Measurements from ENCODE around the gene ATAD3C.
"Not testable (repeated sequence)": the region's sequence is repeated elsewhere in the genome, so short reads cannot be mapped to it uniquely, and the experiment has no call there.

ATAD3C gene

GRCh38 chr1:1470626-1471388 is 21.3 kb downstream of the ATAD3C start:
- no peak for DNase-seq (ENCODE audit: low read depth in 2 of 2, low spot score in 1 of 2)

GRCh38 chr1:1471389-1472052 is 22.0 kb downstream of the ATAD3C start, which contains the start of gene ATAD3B:
TSS of gene ATAD3B (plus strand) at chr1:1471765. CDS start at chr1:1471885, 120 bp downstream.
- peak; percentile 84 to 87 for DNase-seq (ENCODE audit: low read depth in 2 of 2, low spot score in 1 of 2)

- DNase-seq (ENCODE audit: low read depth in 2 of 2, low spot score in 1 of 2), result not testable (repeated sequence)
Observed at GRCh38 chr1:1472053-1472876, 22.8 kb downstream of the ATAD3C start.

- not testable (repeated sequence) for DNase-seq (ENCODE audit: low read depth in 2 of 2, low spot score in 1 of 2)
Observed at GRCh38 chr1:1476011-1476410, 26.5 kb downstream of the ATAD3C start.

DNA sequence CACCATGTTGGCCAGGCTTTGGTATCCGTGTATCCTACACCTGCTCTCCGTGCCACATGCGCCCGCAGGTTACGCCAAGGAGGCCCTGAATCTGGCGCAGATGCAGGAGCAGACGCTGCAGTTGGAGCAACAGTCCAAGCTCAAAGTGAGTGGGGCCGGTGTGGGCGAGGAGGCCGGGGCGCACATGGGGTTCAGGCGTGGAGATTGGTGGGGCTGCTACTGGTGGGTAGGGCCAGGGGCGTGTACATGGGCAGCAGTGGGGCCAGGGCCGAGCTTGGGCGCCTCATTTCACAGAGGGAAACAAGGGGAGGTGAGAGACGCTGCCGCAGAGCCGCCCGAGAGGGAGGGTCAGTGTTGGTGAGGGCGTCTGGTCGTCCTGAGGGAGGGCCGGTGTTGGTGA is 27.7 kb downstream of the ATAD3C start:
- no peak for DNase-seq (ENCODE audit: low read depth in 2 of 2, low spot score in 1 of 2)

DNA sequence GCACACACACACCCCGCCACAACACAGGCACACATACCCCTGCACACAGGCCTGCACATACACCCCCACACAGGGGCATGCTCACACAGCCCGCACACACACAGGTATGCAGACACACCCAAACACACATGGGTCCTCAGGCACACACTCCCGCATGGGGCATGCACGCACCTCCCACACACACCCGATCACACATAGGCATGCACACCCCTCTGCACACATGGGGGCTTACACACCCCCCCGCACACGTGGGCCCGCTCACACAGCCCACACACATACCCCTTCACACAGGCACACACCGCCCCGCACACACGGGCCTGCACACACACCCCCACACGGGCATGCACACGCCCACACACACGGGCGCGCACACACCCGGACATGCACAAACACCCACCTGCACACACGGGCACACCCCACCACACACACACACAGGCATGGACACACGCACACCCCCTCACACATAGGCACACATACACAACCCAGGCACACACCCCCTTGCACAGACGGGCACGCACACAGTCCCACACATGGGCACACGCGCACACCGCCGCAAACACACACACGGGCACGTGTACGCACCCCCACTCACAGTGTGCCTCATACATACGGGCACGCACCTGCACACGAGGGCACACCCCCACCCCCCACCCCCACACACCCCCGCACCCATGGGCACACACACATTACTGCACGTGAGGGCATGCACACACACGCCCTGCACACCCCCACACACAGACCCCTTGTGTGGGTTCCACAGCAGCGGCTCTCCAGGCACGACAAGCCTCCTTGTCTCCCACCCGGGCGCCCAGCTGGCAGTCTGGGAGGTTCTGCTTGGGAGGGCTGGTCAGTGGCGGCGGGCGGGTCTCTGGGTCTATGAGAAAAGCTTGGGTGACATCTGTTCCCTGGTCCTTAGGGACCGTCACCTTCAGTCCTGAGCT is 30.3 kb downstream of the ATAD3C start:
- no peak for DNase-seq (ENCODE audit: low read depth in 2 of 2, low spot score in 1 of 2)

GRCh38 chr1:1480488-1480867 is 31.0 kb downstream of the ATAD3C start:
- not testable (repeated sequence) for DNase-seq (ENCODE audit: low read depth in 2 of 2, low spot score in 1 of 2)

GRCh38 chr1:1481811-1482210 is 32.3 kb downstream of the ATAD3C start:
- DNase-seq (ENCODE audit: low read depth in 2 of 2, low spot score in 1 of 2), result not testable (repeated sequence)

DNA sequence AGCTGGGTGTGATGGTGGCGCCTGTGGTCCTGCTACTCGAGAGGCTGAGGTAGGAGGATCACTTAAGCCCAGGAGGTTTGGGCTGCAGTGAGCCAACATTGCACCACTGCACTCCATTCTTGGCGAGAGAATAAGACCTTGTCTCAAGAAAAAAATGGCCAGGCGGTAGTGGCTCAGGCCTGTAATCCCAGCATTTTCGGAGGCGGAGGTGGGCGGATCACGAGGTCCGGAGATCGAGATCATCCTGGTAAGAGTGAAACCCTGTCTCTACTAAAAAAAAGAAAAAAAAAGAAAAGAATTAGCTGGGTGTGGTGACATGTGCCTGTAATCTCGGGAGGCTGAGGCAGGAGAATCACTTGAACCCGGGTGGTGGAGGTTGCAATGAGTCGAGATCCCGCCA is 33.4 kb downstream of the ATAD3C start:
- no peak for DNase-seq (ENCODE audit: low read depth in 2 of 2, low spot score in 1 of 2)

- DNase-seq (ENCODE audit: low read depth in 2 of 2, low spot score in 1 of 2), result no peak
Observed at GRCh38 chr1:1483714-1484113, 34.2 kb downstream of the ATAD3C start.

GRCh38 chr1:1484976-1485750 is 35.7 kb downstream of the ATAD3C start:
- not testable (repeated sequence) for DNase-seq (ENCODE audit: low read depth in 2 of 2, low spot score in 1 of 2)

- DNase-seq (ENCODE audit: low read depth in 2 of 2, low spot score in 1 of 2), result not testable (repeated sequence)
Observed at GRCh38 chr1:1485755-1486317, 36.3 kb downstream of the ATAD3C start.

DNA sequence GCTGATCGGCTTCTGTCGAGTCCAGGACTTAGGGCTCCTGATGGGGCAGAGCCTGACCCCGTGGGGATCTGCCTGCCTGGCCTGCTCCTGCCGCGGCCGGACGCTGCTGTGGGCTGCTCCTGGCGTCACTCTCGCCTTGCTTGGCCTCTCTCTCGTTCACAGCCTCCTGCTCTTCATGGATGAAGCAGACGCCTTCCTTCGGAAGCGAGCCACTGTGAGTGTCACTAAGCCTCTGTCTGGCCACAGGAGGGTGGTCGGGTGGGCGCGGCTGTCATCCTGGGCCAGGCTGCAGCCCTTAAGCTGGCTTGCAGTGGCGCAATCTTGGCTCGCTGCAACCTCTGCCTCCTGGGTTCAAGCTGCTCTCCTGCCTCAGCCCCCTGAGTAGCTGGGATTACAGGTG is 38.2 kb downstream of the ATAD3C start:
- DNase-seq (ENCODE audit: low read depth in 2 of 2, low spot score in 1 of 2), result no peak

DNA sequence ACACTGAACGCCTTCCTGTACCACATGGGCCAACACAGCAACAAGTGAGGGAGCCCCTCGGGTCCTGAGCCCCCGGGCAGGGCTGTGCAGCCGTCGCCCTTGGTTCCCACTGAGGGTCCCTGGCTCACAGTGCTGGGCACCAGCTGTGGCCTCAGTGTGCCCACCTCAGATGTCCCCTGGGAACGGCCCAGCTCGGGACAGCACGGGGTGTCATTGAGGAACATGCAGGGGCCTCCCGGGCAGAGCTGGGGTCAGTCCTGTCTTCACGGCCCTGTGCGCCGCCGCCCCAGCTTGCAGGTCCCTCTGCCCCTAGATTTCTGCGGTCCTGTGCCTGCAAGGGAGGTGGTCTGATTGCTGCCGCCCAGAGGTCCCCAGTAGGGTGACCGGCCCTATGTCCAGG is 39.7 kb downstream of the ATAD3C start:
- no peak for DNase-seq (ENCODE audit: low read depth in 2 of 2, low spot score in 1 of 2)

- DNase-seq (ENCODE audit: low read depth in 2 of 2, low spot score in 1 of 2), result no peak
Observed at GRCh38 chr1:1489861-1490260, 40.4 kb downstream of the ATAD3C start.

DNA sequence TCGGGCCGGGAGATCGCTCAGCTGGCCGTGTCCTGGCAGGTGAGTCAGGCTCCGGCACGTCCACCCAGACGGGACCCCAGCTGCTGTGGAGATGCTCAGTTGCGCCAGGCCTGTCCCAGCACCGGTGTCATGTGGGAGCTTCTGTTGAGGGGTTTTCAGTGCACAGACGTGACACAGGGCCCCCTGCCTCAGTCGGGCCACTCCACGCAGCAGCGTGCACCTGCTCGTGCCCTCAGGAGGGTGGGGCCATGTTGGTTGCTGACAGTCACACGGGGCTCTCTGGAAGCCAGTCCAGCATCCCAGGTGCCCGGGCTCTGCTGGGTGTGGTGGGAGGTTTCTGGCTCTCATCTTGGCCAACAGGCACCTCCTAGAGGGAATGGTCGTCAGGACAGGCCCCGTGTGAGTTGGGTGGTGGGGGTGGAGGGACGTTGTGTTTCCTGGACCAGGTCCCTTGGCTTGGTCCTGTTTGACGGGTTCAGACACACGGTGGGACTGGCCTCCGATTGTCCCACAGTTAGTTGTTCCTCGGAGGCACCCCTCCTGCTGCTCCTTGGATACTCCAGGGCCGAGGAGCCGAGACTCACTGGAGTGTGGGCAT is 41.2 kb downstream of the ATAD3C start:
- no peak for DNase-seq (ENCODE audit: low read depth in 2 of 2, low spot score in 1 of 2)

DNA sequence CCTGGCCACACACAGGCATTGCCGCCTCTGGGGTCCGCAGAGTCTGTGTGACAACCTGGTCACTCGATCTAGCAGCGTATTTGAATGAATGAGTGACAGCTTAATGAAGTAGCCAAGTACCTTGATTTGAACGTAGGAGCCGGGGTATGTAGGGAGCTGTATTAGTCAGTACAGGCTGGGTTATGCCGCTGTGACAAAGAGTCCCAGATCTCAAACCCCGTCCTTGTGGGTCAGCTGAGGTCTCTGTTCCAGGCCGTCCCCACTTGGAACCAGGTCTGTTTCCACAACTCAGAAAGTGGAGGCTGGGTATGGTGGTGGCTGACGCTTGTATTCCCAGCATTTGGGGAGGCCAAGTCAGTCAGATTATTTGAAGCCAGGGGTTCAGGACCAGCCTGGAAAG is 42.1 kb downstream of the ATAD3C start:
- no peak for DNase-seq (ENCODE audit: low read depth in 2 of 2, low spot score in 1 of 2)

GRCh38 chr1:1494311-1494710 is 44.8 kb downstream of the ATAD3C start:
- DNase-seq (ENCODE audit: low read depth in 2 of 2, low spot score in 1 of 2), result not testable (repeated sequence)

GRCh38 chr1:1495461-1495975 is 46.0 kb downstream of the ATAD3C start:
- not testable (repeated sequence) for DNase-seq (ENCODE audit: low read depth in 2 of 2, low spot score in 1 of 2)
